DMS153 treated with DMSO at 0.1 percent for 48 hours (cell line): ENCODE results near the gene HOXB6.

ENCODE experiments used
- DNase-seq: peaks from one replicate; lab custom pipeline; 2025; ENCODE audit not compliant: unreplicated experiment; lab: John Stamatoyannopoulos, UW

The HOXB6 gene

DNA sequence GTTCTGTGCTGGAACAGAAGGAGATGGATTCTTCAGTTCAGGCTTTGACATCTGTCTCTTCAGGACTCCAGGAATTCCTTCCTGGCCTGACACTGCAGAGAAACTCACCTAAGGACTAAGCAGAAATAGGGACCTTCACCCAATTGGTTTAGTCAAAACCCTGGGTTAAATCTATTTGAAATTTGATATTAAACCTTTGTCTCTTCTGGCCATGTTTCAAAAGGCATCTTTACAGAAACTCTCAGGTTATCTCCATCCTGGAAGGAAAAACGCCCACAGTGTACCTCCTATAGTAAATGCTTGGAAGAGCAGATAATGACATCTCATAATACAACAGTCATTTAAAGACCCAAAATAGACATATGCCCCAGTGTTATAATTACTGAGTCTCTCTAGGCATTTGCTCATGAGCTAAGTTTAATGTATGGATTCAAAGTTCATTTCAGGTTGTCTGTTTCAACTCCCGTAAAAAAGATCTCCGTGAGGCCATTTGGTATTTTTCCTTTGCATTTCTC, 21.0 kb downstream of the HOXB6 start:
- no peak for DNase-seq

DNA sequence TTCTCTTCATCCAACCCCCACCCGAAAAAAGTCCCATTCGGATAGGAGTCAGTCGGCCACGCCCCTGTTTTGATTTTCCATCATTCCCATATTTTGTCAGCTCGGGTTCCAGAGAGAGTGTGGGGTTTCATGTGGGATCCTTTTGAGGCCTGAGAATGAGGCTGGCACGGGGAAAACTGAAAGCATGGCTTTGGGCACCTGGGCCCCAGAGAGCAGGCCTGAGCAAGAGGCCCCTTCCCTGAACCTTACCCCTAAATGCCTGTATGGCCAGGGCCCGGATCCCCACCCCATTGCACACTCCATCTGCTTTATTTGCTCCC, 22.1 kb downstream of the HOXB6 start:
- DNase-seq, result no peak

GRCh38 chr17:48579760-48580554, 24.8 kb downstream of the HOXB6 start:
- DNase-seq, result no peak

DNA sequence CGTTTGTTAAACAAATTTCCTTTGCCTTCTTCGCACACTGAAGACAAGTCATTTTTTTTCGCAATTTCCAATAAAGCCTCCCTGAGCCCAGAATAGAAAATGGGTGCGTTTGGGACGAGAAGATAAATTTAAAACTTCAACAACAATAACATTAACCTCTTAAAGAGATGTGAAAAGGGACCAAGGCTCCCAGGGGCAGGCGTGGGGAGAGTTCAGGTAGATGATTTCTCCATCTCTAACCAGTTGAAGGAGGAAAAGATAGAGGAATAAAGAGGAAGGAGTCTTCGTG, 25.4 kb downstream of the HOXB6 start:
- DNase-seq, result peak; percentile 43

GRCh38 chr17:48578616-48579470, 25.9 kb downstream of the HOXB6 start:
- peak; percentile 36 for DNase-seq

GRCh38 chr17:48577946-48578615, 26.7 kb downstream of the HOXB6 start, which contains the start of gene HOXB4:
TSS of gene HOXB4 (minus strand) at chr17:48578350. CDS start at chr17:48578319, 31 bp downstream.
- peak; percentile 72 for DNase-seq

DNA sequence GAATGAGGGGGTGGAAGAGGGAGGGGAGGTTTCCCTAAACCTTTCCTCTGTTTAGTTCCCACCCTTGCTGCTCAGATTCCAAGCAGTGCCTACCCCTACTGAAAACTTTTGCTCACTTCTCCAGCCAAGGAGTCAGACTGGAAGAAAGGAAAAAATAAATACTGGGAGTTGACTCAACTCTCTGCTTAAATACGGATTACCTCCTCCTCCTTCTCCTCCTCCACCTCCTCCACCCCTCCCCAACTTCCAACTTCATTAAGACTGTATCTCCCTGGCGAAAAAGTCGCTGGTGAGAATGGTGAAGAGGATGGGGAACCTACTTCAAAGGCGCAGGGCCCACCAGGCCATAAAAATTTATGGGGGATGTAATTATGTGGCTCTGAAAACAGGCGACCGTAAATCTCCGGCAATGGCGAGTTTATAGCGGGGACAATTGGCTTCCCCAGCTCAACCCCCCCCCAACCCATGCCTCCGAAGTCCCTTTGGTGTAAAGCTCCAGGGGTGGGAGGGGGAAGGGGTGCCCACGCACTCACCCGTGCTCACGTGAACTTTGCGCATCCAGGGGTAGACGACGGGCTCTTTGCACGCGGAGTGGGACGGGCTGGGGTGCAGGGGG, 27.3 kb downstream of the HOXB6 start:
- no peak for DNase-seq

- DNase-seq, result no peak
Observed at GRCh38 chr17:48576479-48577309, 28.1 kb downstream of the HOXB6 start.

DNA sequence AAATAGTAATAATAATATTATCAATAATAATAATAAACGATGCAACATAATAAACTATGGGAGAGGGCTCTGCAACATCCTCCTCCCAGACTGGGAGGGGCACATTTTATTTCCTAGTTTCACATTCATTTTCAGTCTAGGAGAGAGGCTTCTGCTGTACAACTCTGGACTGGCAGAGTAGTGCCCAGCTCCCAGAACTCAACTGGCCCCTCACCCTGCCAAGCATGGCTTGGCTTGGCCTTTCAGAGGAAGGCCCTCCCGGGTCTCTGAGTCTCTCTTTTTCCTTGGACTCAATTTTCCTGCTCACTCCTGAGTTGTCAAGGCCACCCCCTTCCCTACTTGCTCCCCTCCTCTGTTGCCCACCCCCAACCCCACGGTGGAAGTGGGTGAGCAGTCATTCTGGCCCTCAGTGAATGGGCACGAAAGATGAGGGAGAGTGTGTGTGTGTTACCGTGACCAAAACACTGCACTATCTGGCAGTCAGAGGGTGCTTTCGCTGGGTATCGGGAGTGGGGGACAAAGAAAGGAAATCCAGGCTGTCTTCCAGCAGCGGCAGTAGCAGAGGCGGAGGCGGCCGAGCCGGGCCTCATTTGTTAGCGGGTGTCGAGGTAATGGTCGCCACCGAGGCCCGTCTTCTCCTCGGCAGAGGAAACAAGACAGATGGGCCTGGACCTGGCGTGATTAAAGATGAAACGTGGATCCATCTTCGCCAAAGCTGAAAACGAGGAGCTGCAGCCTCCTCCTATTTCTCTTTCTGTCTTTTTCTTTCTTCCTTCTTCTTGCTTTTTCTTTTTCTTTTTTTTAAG, 28.9 kb downstream of the HOXB6 start:
- no peak for DNase-seq

- peak; percentile 81 for DNase-seq
Observed at GRCh38 chr17:48575066-48575582, 29.7 kb downstream of the HOXB6 start.

- DNase-seq, result no peak
Observed at GRCh38 chr17:48574505-48575065, 30.2 kb downstream of the HOXB6 start.

DNA sequence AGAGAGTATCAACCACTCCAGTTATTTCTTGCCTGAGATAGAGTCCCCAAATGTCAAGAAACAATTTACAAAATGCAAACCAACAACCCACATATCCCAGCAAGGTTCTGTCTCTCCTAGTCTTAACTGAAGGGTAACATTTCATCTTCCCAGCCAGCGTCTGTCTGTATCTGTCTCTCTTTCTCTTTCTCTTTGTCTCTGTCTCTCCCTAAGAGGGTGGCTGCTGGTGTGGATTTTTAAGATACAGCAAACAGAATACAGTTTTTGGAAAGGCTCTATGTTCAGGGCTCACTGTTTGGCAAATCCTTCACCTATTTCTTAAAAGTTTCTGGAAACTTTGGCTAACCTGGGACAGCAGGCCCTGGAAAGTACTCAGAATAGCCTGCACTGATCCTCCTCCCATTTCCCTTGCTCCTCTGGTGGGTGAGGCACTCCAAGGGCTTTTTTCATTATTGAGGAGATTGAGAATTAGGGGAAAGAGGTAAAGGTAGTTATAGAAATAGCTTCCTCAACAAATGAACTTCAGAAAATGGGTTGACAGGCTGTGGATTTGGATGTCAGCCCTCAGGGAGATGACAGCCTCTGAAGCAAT, 32.9 kb downstream of the HOXB6 start:
- no peak for DNase-seq

DNA sequence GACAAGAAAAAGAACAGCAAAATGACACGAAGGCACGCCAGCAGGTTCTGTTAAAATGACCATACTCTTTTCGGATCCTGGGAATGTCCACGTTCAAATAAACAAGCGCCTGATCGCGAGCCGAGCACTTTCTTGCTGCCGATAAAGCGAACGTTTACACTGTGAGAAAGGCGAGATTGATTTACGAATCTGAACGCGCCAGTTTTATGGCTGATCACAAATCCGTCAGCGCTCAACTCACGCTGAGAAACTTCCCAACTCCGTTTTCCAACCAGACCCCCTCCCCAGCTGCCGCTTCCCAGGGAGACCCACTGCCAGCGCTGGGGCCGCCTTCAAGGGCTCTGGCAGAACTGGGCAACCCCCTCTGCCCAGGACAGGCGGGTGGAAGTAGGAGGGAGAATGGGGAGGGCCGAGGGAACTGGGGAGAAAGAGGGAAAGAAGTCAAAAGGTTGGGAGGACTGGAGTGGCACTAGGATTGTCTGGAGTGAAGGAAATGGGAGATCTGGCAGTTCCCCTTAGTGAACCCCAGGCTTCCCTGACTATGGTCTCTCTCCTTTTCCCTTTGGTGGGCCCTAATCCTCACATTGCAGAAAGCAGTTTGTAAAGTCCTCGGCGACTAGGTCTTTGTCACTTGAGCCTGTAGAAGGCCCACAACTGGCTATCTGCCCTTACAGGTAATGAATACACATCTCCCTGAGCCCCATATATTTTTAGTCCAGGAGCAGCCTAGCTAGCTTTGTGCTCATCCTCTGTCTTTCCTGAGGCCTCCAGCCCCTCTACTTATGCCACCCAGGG, 33.6 kb downstream of the HOXB6 start:
- no peak for DNase-seq

DNA sequence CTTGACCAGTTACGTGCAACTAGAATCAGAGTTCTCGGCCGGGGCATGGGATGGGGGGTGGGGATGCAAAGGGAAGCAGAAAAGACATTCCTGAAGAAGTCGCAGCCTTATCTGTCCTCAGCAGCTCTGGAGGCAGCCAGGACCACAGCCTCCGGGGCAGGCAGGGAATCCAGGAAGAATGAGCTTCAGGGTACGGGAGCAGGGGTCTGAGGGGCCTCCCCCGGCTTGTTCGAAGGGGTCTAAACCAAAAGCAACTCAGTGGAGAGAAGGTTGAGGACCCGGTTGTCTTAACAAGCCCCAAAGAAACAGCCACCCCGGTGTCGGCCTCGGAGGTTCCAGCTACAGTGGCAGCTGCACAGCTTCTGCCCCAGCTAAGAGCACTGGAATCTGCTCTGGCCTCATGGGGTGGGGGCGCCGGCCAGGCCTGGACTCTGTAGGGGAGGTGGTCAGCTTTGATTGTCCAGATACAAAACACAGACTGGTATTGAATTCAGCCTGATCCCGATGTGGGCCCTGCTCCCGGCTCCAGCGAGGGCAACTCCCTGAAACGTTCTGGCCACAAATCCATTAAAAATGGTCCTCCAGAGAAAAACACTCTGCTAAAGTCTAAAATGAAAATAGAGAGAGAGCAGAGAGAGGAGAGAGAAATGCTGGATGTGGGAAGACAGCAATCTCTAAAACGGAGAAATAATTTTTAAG, 34.3 kb downstream of the HOXB6 start:
- DNase-seq, result no peak

DNA sequence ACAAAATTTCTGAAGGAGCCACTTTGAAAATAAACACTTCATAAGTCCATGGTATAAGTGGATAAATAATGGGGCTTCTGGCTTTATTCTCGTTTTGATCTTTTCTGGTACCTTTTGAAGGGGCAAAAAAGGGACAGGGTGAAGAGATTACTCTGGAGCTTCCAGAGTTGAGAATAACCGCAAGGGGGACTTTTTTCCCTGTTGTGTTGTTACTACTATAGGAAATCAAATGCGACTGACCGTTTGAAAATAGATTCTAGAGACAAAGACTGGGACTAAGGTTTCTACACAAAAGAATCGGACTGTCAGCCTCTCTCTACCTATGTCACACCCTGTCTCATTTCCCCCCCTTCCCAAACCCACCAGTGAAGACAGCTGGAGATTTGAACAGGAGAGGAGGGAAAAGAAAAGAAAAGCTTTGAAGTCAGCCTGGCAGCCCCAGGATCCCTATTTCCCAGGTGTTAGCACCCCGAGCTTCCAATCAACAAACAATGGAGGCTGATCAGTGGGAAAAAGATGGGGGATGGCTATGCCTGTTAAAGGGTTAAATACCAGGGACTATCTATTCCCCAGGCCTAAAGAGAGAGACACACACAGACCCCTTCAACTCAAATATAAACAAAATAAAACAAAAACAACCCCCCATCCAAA, 35.0 kb downstream of the HOXB6 start:
- DNase-seq, result no peak

GRCh38 chr17:48569240-48569582, 35.6 kb downstream of the HOXB6 start:
- DNase-seq, result no peak
